GM19099 (cell line): ENCODE results near the gene STAB1.

Source experiments
- POLR2A ChIP-seq: IDR thresholded peaks from 3 replicates; pipeline ENCODE4 v1.6.1; 2011; ENCODE audit warnings: low read depth; ENCODE audit not compliant: insufficient read length; ENCODE audit errors: extremely low read depth

Gene STAB1

DNA sequence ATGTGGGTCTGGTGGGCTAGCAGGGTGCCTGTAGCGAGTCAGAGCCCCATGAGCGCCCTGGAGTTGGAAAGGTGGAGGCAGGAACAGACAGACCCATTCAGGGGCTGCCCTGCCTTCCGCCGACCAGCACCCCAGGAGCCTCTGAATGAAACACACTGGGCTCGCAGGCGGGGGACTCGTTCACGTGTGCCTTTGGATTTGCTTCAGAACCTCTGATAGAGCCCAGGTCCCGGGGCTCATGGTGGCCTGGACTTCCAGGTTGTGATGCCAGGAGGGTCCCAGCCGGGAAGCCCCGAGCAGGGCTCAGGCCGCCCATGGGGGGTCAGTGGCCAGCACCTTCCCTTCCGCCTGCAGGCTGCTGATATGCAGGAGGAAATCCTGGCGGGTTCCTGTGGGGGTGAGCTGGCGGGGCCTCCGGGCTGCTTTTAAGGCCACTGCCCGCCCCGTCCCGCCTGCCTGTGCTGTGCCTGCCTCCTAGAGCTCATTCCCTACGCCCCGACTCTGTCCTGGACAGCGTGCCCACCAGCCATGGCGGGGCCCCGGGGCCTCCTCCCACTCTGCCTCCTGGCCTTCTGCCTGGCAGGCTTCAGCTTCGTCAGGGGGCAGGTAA lies at the start of gene STAB1:
STAB1 (plus strand) TSS at position 453 of the 610 bp plus-strand sequence; CDS start at position 529, 76 bp downstream.
- no peak for TF ChIP-seq POLR2A

GRCh38 chr3:52446042-52446441 lies 49.1 kb upstream of the STAB1 start:
- TF ChIP-seq POLR2A: no peak

GRCh38 chr3:52446631-52447511 lies 48.3 kb upstream of the STAB1 start:
- no peak for TF ChIP-seq POLR2A

DNA sequence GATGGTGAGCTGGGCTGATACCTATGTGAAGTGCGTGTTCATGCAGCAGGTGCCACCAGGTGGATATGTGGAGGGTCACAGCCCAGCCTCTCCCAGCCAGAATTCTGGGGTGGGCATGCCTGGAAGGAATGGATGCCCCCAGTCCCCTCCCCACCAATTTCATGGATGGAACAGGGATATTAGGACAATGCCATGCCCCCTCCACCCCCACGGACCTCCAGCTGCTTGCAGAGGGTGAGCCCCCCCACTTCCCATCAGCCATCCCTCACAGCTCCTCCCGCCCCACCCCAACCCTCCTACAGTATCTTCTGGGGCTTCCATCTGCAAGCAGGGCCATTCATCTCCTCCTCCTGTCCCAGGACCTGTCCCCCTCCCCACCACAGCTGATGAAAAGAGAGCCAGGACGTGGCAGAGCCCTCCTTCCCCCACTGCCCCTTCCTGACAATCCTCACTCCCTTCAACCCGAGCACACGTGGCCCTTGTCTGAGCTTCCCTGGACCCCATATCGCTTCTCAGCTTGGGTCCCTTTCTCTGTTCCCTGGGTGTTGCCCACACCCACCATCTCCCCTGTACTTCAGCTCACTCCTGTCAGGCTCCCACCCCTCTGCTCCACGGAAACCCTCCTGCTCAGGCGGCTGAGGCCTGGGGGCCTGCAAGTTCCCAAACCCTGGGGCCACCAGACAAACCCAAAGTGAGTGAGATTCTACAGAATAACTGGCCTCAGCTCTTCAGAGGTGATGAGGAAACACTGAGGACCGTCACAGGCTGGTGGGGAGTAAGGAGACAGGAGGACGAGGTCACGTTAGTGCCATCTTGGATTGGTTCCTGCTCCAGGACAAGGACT lies 47.4 kb upstream of the STAB1 start:
- no peak for TF ChIP-seq POLR2A

DNA sequence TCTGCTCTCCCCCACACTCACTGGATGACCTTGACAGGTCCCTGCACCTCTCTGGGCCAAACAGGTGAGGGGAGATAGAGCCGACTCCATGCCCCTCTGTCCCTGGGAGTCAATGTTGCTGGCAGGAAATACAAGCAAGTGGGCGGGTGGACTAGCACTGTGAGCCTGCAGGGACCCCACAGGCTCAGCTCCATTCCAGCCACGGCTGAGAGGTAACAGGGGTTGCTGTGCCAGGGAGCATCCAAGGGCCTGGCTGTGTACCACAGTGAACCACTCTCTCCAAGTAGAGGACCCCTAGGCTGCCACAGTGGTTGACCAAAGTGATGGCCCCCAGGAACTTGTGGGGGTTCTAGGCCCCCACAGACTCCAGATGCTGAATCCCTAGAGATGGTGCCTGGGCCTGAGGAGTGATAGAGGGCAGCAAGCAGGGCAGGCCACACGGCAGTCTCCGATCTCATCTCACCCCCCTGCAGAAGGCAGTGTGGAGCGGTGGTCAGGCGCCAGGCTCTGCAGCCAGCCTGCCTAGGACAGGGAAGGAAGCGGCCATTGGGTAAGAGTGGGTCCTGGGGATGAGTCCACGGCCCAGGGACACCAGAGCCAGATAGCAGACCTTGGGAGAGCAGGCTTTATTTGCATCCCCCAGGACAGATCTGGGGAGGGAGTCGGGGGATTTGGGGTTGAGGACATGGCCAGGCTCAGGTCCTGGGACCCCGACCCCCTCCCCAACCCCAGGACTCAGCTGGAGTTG lies 44.5 kb upstream of the STAB1 start:
- TF ChIP-seq POLR2A: no peak

DNA sequence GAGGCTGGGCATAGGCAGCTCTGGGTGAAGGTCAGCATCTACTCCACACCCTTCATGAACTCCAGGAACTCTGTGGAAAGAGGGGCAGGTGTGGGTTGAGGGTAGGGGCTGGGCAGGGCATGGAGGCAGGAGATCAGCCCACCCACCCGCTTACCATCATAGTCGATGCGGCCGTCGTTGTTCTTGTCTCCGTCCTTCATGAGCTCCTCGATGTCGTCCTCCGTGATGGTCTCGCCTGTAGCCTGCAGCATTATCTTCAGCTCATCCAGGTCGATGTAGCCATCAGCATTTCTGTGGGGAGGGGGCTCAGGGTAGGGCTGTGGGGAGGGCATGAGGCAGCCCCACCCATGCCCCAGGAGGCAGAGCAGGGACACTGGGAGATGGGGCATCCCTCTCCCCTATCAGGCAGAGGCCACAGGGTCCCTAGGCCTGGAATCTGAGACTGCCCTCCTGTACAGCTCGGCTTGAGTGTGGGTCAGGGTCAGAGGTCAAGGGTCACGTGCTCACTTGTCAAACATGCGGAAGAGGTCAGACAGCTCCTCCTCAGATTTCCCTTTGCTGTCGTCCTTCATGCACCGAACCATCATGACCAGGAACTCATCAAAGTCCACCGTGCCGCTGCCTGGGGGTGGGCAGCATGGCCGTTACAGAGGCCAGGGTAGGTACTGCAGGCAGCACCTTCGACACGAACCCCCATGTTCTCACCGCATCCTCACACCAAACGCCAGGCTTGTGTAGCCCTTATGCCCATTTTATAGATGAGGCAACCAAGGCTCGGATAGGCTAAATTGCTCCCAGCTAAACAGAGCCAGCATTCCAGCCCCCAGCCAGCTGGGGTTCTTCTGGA lies 43.7 kb upstream of the STAB1 start:
- no peak for TF ChIP-seq POLR2A

GRCh38 chr3:52452126-52452525 lies 43.0 kb upstream of the STAB1 start:
- no peak for TF ChIP-seq POLR2A

GRCh38 chr3:52452570-52453221 lies 42.4 kb upstream of the STAB1 start:
- no peak for TF ChIP-seq POLR2A

- no peak for TF ChIP-seq POLR2A
Observed at GRCh38 chr3:52453496-52454249, 41.5 kb upstream of the STAB1 start, which contains the start of gene TNNC1. TSS of gene TNNC1 (minus strand) at chr3:52454041. CDS start at chr3:52454015, 26 bp downstream.

GRCh38 chr3:52454250-52454937 lies 40.7 kb upstream of the STAB1 start:
- peak; percentile 13 for TF ChIP-seq POLR2A

DNA sequence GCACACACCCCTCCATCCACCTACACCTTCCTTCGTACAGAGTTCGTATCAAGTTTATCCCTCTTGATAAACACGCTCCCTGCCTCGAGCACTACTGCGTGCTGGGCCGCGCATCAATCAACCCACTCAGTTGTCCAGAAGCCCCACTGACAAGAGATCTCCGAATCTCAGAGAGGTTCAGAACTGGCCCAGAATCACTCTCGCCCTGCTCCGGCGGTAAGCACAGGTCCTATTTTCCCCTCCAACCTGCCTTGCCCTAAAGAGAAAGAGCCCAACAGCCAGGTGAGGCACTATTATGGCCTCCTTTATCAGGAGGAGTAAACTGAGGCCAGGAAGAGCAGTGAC lies 40.2 kb upstream of the STAB1 start:
- TF ChIP-seq POLR2A: no peak
